Myometrial cell (primary cell): Measurements from ENCODE around the gene GOLGA1. TPM values are rescaled to one million over a fixed set of nuclear protein-coding genes. Genes with fewer than 3 reads are reported as not detected.

Experiments
- total RNA-seq: library from RNA; depleted of rRNA; stranded (reverse); fragments of >200 nt; gene quantifications from 2 replicates; pipeline ENCODE4 v1.2.3, GENCODE V29; 2015

GOLGA1 gene, protein sequence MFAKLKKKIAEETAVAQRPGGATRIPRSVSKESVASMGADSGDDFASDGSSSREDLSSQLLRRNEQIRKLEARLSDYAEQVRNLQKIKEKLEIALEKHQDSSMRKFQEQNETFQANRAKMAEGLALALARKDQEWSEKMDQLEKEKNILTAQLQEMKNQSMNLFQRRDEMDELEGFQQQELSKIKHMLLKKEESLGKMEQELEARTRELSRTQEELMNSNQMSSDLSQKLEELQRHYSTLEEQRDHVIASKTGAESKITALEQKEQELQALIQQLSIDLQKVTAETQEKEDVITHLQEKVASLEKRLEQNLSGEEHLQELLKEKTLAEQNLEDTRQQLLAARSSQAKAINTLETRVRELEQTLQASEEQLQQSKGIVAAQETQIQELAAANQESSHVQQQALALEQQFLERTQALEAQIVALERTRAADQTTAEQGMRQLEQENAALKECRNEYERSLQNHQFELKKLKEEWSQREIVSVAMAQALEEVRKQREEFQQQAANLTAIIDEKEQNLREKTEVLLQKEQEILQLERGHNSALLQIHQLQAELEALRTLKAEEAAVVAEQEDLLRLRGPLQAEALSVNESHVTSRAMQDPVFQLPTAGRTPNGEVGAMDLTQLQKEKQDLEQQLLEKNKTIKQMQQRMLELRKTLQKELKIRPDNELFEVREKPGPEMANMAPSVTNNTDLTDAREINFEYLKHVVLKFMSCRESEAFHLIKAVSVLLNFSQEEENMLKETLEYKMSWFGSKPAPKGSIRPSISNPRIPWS
- total RNA-seq = 8.1 and 14.5 TPM in 2 replicates

GRCh38 chr9:124940894-124941678 lies at the start of gene GOLGA1:
TSS of gene GOLGA1 (minus strand) at chr9:124941083. CDS start at chr9:124938711, 2,372 bp downstream.

GRCh38 chr9:124861342-124862229 lies 79.3 kb downstream of the GOLGA1 start, which contains the start of the genes ARPC5L and RPL35:
TSS of gene ARPC5L (plus strand) at chr9:124862130. CDS start at chr9:124869291, 7,161 bp downstream.
TSS of gene RPL35 (minus strand) at chr9:124861957. CDS start at chr9:124861912, 45 bp downstream.

GRCh38 chr9:124852829-124853531 lies 87.9 kb downstream of the GOLGA1 start, which contains the start of gene WDR38:
TSS of gene WDR38 (plus strand) at chr9:124853460. CDS start at chr9:124853532, 72 bp downstream.

Other genes starting within 250 kb of the GOLGA1 start
- under 0.01 TPM in 2 replicates for gene NR6A1, start 169.8 kb downstream of the GOLGA1 start, total RNA-seq
- 14.1 and 33.0 TPM in 2 replicates for gene OLFML2A, start 163.9 kb downstream of the GOLGA1 start, total RNA-seq
- not detected in 2 replicates for gene WDR38, start 87.6 kb downstream of the GOLGA1 start, total RNA-seq
- gene RPL35, start 79.1 kb downstream of the GOLGA1 start, total RNA-seq = 3,814 and 4,108 TPM in 2 replicates
- gene ARPC5L, start 79.0 kb downstream of the GOLGA1 start, total RNA-seq = 27.4 and 30.5 TPM in 2 replicates
- gene SCAI, start 202.4 kb upstream of the GOLGA1 start, total RNA-seq = 6.6 and 7.5 TPM in 2 replicates
- 19.9 and 21.6 TPM in 2 replicates for gene PPP6C, start 248.7 kb upstream of the GOLGA1 start, total RNA-seq